ENCODE data around the gene REXO1.

DNA sequence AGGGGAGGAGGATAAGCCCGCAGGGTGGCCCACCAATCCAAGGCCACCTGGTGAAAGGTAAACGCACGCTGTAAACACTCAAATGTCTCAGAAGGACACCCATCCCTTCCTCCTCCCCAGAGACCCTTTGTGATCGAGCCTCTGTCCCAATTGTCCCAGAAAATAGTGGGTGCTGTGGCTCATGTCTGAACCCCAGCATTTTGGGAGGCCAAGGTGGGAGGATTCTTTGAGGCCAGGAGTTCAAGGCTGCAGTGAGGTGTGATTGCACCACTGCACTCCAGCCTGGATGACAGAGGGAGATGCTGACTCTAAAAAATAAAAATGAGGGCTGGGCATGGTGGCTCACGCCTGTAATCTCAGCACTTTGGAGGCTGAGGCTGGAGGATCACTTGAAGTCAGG lies 40.1 kb upstream of the REXO1 start:
- TF ChIP-seq EZH2 (IDR thresholded peaks at IDR 0.05; ENCODE audit: borderline replicate concordance, insufficient read depth, low read depth, low read length, poor library complexity, severe bottlenecking) (no peak), CTCF (IDR thresholded peaks at IDR 0.05) (no peak)
